Neural cell (in vitro differentiated cells): ENCODE data around the gene SIL1.

Experiments
- EP300 ChIP-seq: fragments of 450-650 bp; conservative IDR thresholded peaks from 2 replicates; pipeline ENCODE4 v1.6.1; 2014; ENCODE audit warnings: antibody characterized with exemption, mild to moderate bottlenecking, moderate library complexity; ENCODE audit not compliant: poor library complexity, severe bottlenecking
- EZH2 ChIP-seq: fragments of 200-600, 300-800 bp; shearing (Covaris generic), sonication (generic); IDR thresholded peaks from 2 replicates; pipeline ENCODE4 v1.6.1; 2014; ENCODE audit warnings: antibody characterized with exemption, low read length, borderline replicate concordance, mild to moderate bottlenecking; ENCODE audit not compliant: insufficient read depth, poor library complexity, severe bottlenecking
- POLR2AphosphoS5 ChIP-seq: IDR thresholded peaks from 2 replicates; pipeline ENCODE4 v1.6.1; 2012
- RAD21 ChIP-seq: fragments of 450-650 bp; conservative IDR thresholded peaks from 2 replicates; pipeline ENCODE4 v1.6.1; 2014; ENCODE audit warnings: antibody characterized with exemption, mild to moderate bottlenecking, moderate library complexity
- REST ChIP-seq: IDR thresholded peaks from 2 replicates; pipeline ENCODE4 v1.6.1; 2012; ENCODE audit warnings: borderline replicate concordance
- SMC3 ChIP-seq: fragments of 450-650 bp; conservative IDR thresholded peaks from 2 replicates; pipeline ENCODE4 v1.6.1; 2014; ENCODE audit warnings: antibody characterized with exemption, mild to moderate bottlenecking, moderate library complexity; ENCODE audit not compliant: poor library complexity
- TAF1 ChIP-seq: IDR thresholded peaks from 2 replicates; pipeline ENCODE4 v1.6.1; 2012; ENCODE audit warnings: low read depth
- TF ChIP-seq, protein P1 (sequence below): fragments of 450-650 bp; IDR thresholded peaks from 2 replicates; pipeline ENCODE4 v1.5.1; 2014; ENCODE audit warnings: antibody characterized with exemption, mild to moderate bottlenecking, moderate library complexity; ENCODE audit not compliant: poor library complexity, severe bottlenecking

DNA sequence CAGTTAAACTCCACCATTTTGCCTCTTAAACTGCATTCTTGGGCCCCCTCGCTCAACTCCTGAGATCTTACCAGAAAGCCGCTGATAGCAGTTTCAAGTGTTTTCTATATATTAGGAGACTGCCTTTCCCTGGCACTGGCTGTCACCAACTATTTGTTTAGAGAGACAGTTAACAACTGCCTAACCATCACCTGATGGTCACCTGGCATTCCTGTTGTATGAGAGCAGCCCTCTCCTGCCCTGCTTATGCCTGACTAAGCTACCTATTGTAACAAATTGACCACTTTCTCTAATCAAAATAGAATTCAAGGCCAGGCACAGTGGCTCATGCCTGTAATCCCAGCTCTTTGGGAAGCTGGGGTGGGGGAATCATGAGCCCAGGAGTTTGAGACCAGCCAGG, 28.0 kb upstream of the SIL1 start:
- TF ChIP-seq POLR2AphosphoS5: no peak
- TF ChIP-seq, protein P1, sequence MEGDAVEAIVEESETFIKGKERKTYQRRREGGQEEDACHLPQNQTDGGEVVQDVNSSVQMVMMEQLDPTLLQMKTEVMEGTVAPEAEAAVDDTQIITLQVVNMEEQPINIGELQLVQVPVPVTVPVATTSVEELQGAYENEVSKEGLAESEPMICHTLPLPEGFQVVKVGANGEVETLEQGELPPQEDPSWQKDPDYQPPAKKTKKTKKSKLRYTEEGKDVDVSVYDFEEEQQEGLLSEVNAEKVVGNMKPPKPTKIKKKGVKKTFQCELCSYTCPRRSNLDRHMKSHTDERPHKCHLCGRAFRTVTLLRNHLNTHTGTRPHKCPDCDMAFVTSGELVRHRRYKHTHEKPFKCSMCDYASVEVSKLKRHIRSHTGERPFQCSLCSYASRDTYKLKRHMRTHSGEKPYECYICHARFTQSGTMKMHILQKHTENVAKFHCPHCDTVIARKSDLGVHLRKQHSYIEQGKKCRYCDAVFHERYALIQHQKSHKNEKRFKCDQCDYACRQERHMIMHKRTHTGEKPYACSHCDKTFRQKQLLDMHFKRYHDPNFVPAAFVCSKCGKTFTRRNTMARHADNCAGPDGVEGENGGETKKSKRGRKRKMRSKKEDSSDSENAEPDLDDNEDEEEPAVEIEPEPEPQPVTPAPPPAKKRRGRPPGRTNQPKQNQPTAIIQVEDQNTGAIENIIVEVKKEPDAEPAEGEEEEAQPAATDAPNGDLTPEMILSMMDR: no peak
- TF ChIP-seq TAF1: no peak
- no peak for TF ChIP-seq EZH2
- no peak for TF ChIP-seq SMC3
- no peak for TF ChIP-seq EP300
- TF ChIP-seq RAD21: no peak
- no peak for TF ChIP-seq REST
